HepG2 (cell line): ENCODE measurements around the gene LIMS2. TPM values are rescaled to one million over a fixed set of nuclear protein-coding genes. Genes with fewer than 3 reads are reported as not detected.

Experiments
- ATAC-seq: fragments of 200-7000 bp; cut with Tn5 transposase; 3 replicates; pipeline ENCODE4 v1.9.1; 2020; ENCODE audit warnings: mild to moderate bottlenecking, moderate library complexity
- BruUV-seq: library from RNA; stranded (reverse); fragments of 400-500 nt; replicated peaks from 2 replicates; lab custom pipeline; 2021; lab: Mats Ljungman, UMichigan
- CTCF ChIA-PET: fragments of 300-600 bp; formaldehyde crosslinking; extraction: SDS; loops from one replicate; lab custom pipeline; 2021; ENCODE audit warnings: low total read pairs, inconsistent platforms, low intra/inter-chr PET ratio; lab: Yijun Ruan, JAX
- POLR2A ChIA-PET: fragments of 350-600 bp; sonication (Branson Sonifier 250); formaldehyde crosslinking; loops from one replicate; lab custom pipeline; 2020; ENCODE audit warnings: antibody characterized with exemption, inconsistent platforms; lab: Yijun Ruan, JAX
- DNase-seq: peaks from one replicate; pipeline ENCODE4 v3.0.0-alpha.2; 2015; ENCODE audit warnings: low spot score
- FAIRE-seq: peaks from 3 replicates; lab custom pipeline; 2011; peaks lifted over from hg19 to GRCh38; lab: Jason Lieb, UNC
- H2AFZ ChIP-seq: one replicate; pipeline ENCODE4 v1.6.1; 2011; ENCODE audit warnings: low read length, inconsistent platforms
- H3K27ac ChIP-seq: fragments of 300-600 bp; 3 replicates; pipeline ENCODE4 v1.8.0; 2011; ENCODE audit warnings: mixed run types, mild to moderate bottlenecking, mixed read lengths, low read length, inconsistent platforms; ENCODE audit not compliant: insufficient read depth; ENCODE audit errors: extremely low read length
- H3K27me3 ChIP-seq, 2 experiments: fragments of 200-600 bp in 1 of 2; 2 replicates in 1 of 2; 3 replicates in 1 of 2; pipeline versions ENCODE4 v1.6.0 to v1.8.0; 2011; ENCODE audit warnings: low read length in 2 of 2, mild to moderate bottlenecking in 2 of 2, moderate library complexity in 2 of 2, inconsistent platforms in 1 of 2; ENCODE audit not compliant: insufficient read depth in 2 of 2, control insufficient read depth in 1 of 2
- H3K36me3 ChIP-seq, 2 experiments: fragments of 200-600 bp in 1 of 2; replicated peaks in 1 of 2; 2 replicates in 1 of 2; 3 replicates in 1 of 2; pipeline versions ENCODE4 v1.5.1 to v1.8.0; 2011; ENCODE audit warnings: low read length in 2 of 2, inconsistent platforms in 1 of 2; ENCODE audit not compliant: insufficient read depth in 2 of 2, control insufficient read depth in 1 of 2
- H3K4me1 ChIP-seq: 2 replicates; pipeline ENCODE4 v1.5.1; 2012; ENCODE audit warnings: low read length, inconsistent platforms; ENCODE audit not compliant: insufficient read depth
- H3K4me2 ChIP-seq: 2 replicates; pipeline ENCODE4 v1.6.0; 2011; ENCODE audit warnings: low read depth, low read length, inconsistent platforms
- H3K4me3 ChIP-seq, 3 experiments: fragments of 200-600 bp in 1 of 3; sonication (generic), shearing (Covaris generic) in 1 of 3; replicated peaks in 1 of 3; 2 replicates each; pipeline ENCODE4 v1.5.1; 2011 to 2016; ENCODE audit warnings: low read length in 3 of 3, inconsistent platforms in 2 of 3, low read depth in 2 of 3, mild to moderate bottlenecking in 2 of 3, control low read depth in 1 of 3, mixed read lengths in 1 of 3; ENCODE audit not compliant: insufficient read depth in 1 of 3
- H3K79me2 ChIP-seq: one replicate; pipeline ENCODE4 v1.6.1; 2011; ENCODE audit warnings: low read length, inconsistent platforms; ENCODE audit not compliant: insufficient read depth
- H3K9ac ChIP-seq: 2 replicates; pipeline ENCODE4 v1.6.0; 2011; ENCODE audit warnings: mild to moderate bottlenecking, low read depth, low read length, inconsistent platforms; ENCODE audit not compliant: insufficient read depth
- H3K9me3 ChIP-seq: 2 replicates; pipeline ENCODE4 v1.5.1; 2012; ENCODE audit warnings: mild to moderate bottlenecking, low read length
- H4K20me1 ChIP-seq: 2 replicates; pipeline ENCODE4 v1.6.0; 2011; ENCODE audit warnings: inconsistent platforms, mild to moderate bottlenecking, low read length, moderate library complexity; ENCODE audit not compliant: insufficient read depth
- BRCA1 ChIP-seq: sonication (generic); formaldehyde crosslinking; IDR thresholded peaks from 2 replicates; pipeline ENCODE4 v1.4.0; 2020; ENCODE audit warnings: missing genetic modification reagents
- CC2D1A ChIP-seq: sonication (generic); formaldehyde crosslinking; IDR thresholded peaks from 2 replicates; pipeline ENCODE4 v1.8.1; 2023; ENCODE audit warnings: mild to moderate bottlenecking, missing genetic modification reagents
- ETV5 ChIP-seq: IDR thresholded peaks from 2 replicates; pipeline ENCODE4 v1.6.1; 2018; ENCODE audit warnings: missing biosample characterization, missing genetic modification reagents, inconsistent platforms, borderline replicate concordance
- FOXJ3 ChIP-seq: sonication (generic); formaldehyde crosslinking; IDR thresholded peaks from 2 replicates; pipeline ENCODE4 v1.4.0; 2020; ENCODE audit warnings: missing genetic modification reagents, mild to moderate bottlenecking, borderline replicate concordance
- FOXP4 ChIP-seq: sonication (generic); formaldehyde crosslinking; IDR thresholded peaks from 2 replicates; pipeline ENCODE4 v1.4.0; 2020; ENCODE audit warnings: missing genetic modification reagents
- KDM5A ChIP-seq: fragments of 200-600 bp; sonication (generic); IDR thresholded peaks from 2 replicates; pipeline ENCODE4 v1.7.0; 2018; ENCODE audit warnings: antibody characterized with exemption, mild to moderate bottlenecking, low read length, borderline replicate concordance
- MAFK ChIP-seq, 2 experiments: IDR thresholded peaks in 1 of 2; conservative IDR thresholded peaks in 1 of 2; 2 replicates each; pipeline ENCODE4 v1.6.1; 2011; ENCODE audit warnings: improper control_type of control experiment in 2 of 2, low read length in 2 of 2
- REPIN1 ChIP-seq: sonication (generic); formaldehyde crosslinking; IDR thresholded peaks from 2 replicates; pipeline ENCODE4 v1.8.0; 2022; ENCODE audit warnings: missing genetic modification reagents, low read depth, mild to moderate bottlenecking, borderline replicate concordance
- RFXANK ChIP-seq: IDR thresholded peaks from 2 replicates; pipeline ENCODE4 v1.6.1; 2016
- WIZ ChIP-seq: sonication (generic); formaldehyde crosslinking; IDR thresholded peaks from 2 replicates; pipeline ENCODE4 v1.5.1; 2020; ENCODE audit warnings: mild to moderate bottlenecking, missing genetic modification reagents
- ZNF121 ChIP-seq: sonication (generic); formaldehyde crosslinking; IDR thresholded peaks from 2 replicates; pipeline ENCODE4 v1.5.0; 2020; ENCODE audit warnings: mild to moderate bottlenecking, missing genetic modification reagents
- ZNF276 ChIP-seq: sonication (generic); formaldehyde crosslinking; IDR thresholded peaks from 2 replicates; pipeline ENCODE4 v1.4.0; 2020; ENCODE audit warnings: mild to moderate bottlenecking, low read depth, missing genetic modification reagents
- ZNF329 ChIP-seq: sonication (generic); formaldehyde crosslinking; IDR thresholded peaks from 2 replicates; pipeline ENCODE4 v1.9.0; 2021; ENCODE audit warnings: low read depth, mild to moderate bottlenecking, missing genetic modification reagents
- ZNF451 ChIP-seq: sonication (generic); formaldehyde crosslinking; IDR thresholded peaks from 2 replicates; pipeline ENCODE4 v1.5.0; 2020; ENCODE audit warnings: mild to moderate bottlenecking, missing genetic modification reagents
- ZNF709 ChIP-seq: sonication (generic); formaldehyde crosslinking; IDR thresholded peaks from 2 replicates; pipeline ENCODE4 v1.5.0; 2020; ENCODE audit warnings: mild to moderate bottlenecking, missing genetic modification reagents
- ZNF766 ChIP-seq: sonication (generic); formaldehyde crosslinking; IDR thresholded peaks from 2 replicates; pipeline ENCODE4 v1.5.0; 2020; ENCODE audit warnings: missing genetic modification reagents, borderline replicate concordance
- WGBS: methylation state at CpG from one replicate; pipeline ENCODE4 v1.1.6; 2017; ENCODE audit warnings: low lambda C conversion rate; 5-methylcytosine and 5-hydroxymethylcytosine counted together
- in situ Hi-C: cut with HindIII; loops from 2 replicates; pipeline ENCODE4 v1.10.0; 2017; ENCODE audit warnings: low pct_unique_long_range_greater_than_20kb; ENCODE audit not compliant: extremely low pct_ligation_motif_present
- intact Hi-C: fragments of 100-400 bp; cut with micrococcal nuclease; formaldehyde crosslinking; loops from one replicate; pipeline ENCODE4 v1.10.0; 2022; ENCODE audit not compliant: unreplicated experiment
- polyA plus RNA-seq, 8 experiments: library from polyadenylated mRNA; depleted of rRNA in 3 of 8; stranded (reverse) in 7 of 8; unstranded in 1 of 8; fragments of >200 nt; fragmentation: Illumina TruSeq in 4 of 8; extraction: Trizol in 4 of 8; gene quantifications; 2 replicates each; pipeline versions ENCODE4 v1.2.1 to v1.2.3, GENCODE V29; 2011 to 2016; ENCODE audit warnings: low read depth in 4 of 8, missing spikeins in 1 of 8, mixed read lengths in 1 of 8; ENCODE audit not compliant: insufficient read depth in 1 of 8
- total RNA-seq, 5 experiments: library from RNA; depleted of rRNA; stranded (reverse); fragments of >200 nt; fragmentation: Illumina TruSeq; extraction: Trizol; gene quantifications; 2 replicates each; pipeline ENCODE4 v1.2.3, GENCODE V29; 2016; ENCODE audit warnings: low read depth in 1 of 5
- TF ChIP-seq, protein P1 (sequence below): sonication (generic); formaldehyde crosslinking; conservative IDR thresholded peaks from 2 replicates; pipeline ENCODE4 v1.8.1; 2023; ENCODE audit warnings: missing genetic modification reagents
- TF ChIP-seq, protein P2 (sequence below): sonication (generic); formaldehyde crosslinking; IDR thresholded peaks from 2 replicates; pipeline ENCODE4 v1.4.0; 2020; ENCODE audit warnings: missing genetic modification reagents

Gene LIMS2
- total and polyA plus RNA-seq, 2 of the 13 experiments (the other 11 are each of a cell fraction or from before 2014, with no cell fraction given): 1.0 to 1.9 TPM

DNA sequence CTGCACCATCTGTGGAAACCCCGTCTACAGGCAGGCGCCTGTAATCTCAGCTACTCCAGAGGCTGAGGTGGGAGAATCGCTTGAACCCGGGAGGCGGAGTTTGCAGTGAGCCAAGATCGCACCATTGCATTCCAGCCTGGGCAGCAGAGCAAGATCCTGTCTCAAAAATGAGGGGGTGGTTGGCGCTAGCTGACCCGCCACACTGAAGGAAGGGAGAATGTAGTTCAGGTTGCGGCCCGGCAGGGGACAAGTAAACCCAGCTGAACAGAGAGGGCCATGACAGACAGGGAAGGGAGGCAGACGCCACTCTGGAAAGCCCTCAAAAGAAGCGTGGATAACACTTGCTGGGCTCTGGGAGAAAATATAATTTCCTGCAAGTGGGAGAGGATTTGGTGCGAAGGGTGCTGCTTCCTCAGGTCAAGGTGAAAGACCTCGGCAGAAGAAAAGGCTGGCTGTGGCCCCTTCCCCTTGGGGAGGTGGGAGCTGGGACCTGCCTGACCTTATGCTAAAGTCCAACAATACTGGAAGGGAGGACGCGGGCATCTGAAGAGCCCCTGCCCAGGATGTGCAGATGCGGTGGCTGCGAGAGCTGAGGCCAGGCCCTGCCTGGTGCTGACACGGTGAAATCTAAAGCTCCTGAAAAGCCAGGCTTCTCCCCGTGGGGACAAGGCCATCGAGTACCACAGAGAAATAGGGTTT is 22.3 kb upstream of the LIMS2 start:
- H3K9me3 ChIP-seq: no peaks in the 10 kb centered on the region
- ATAC-seq (no peak), DNase-seq (no peak), FAIRE-seq (no peak)
- in situ Hi-C loops (no loop called here), intact Hi-C loops (no loop called here)
- no peak overlapping the region for H2AFZ ChIP-seq
- no peaks in the 10 kb centered on the region for H3K27me3 ChIP-seq
- peaks cover 6% of the 10 kb centered on the region for H3K79me2 ChIP-seq
- CTCF ChIA-PET: no interaction called here
- H4K20me1 ChIP-seq: 0 out of 2 replicates have a peak, but pooled peaks cover 2% of the 10 kb centered on the region
- no peak overlapping the region for H3K4me3 ChIP-seq
- peaks cover 15% of the 10 kb centered on the region for H3K4me1 ChIP-seq
- H3K36me3 ChIP-seq: no peaks in the 10 kb centered on the region; a peak in 2 of 5 replicates
- H3K27ac ChIP-seq: no peak overlapping the region
- WGBS: 74% methylated on average over 21 of the region's 21 CpGs
- H3K4me2 ChIP-seq: no peak overlapping the region
- POLR2A ChIA-PET: no interaction called here
- H3K9ac ChIP-seq: no peak overlapping the region
- BruUV-seq: no TSS peak
- TF ChIP-seq ZNF451 (CRISPR knock-in tag) (no peak), WIZ (CRISPR knock-in tag) (no peak), RFXANK (CRISPR knock-in tag) (no peak), ETV5 (CRISPR knock-in tag) (no peak), BRCA1 (CRISPR knock-in tag) (no peak), MAFK (conservative IDR thresholded peaks at IDR 0.05 in 1 of 2, IDR thresholded peaks at IDR 0.05 in 1 of 2; ENCODE audit: low read length in 2 of 2) (peak; percentile 29 to 42; a peak in 1 of 4 replicates), ZNF121 (CRISPR knock-in tag) (peak; percentile 77), ZNF709 (no peak), ZNF766 (CRISPR knock-in tag) (no peak), REPIN1 (no peak), ZNF329 (CRISPR knock-in tag) (no peak), FOXP4 (CRISPR knock-in tag) (no peak), ZNF276 (CRISPR knock-in tag) (no peak), KDM5A (no peak), FOXJ3 (CRISPR knock-in tag) (no peak), CC2D1A (CRISPR knock-in tag) (no peak)
- TF ChIP-seq, protein P1, sequence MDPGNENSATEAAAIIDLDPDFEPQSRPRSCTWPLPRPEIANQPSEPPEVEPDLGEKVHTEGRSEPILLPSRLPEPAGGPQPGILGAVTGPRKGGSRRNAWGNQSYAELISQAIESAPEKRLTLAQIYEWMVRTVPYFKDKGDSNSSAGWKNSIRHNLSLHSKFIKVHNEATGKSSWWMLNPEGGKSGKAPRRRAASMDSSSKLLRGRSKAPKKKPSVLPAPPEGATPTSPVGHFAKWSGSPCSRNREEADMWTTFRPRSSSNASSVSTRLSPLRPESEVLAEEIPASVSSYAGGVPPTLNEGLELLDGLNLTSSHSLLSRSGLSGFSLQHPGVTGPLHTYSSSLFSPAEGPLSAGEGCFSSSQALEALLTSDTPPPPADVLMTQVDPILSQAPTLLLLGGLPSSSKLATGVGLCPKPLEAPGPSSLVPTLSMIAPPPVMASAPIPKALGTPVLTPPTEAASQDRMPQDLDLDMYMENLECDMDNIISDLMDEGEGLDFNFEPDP: no peak
- TF ChIP-seq, protein P2, sequence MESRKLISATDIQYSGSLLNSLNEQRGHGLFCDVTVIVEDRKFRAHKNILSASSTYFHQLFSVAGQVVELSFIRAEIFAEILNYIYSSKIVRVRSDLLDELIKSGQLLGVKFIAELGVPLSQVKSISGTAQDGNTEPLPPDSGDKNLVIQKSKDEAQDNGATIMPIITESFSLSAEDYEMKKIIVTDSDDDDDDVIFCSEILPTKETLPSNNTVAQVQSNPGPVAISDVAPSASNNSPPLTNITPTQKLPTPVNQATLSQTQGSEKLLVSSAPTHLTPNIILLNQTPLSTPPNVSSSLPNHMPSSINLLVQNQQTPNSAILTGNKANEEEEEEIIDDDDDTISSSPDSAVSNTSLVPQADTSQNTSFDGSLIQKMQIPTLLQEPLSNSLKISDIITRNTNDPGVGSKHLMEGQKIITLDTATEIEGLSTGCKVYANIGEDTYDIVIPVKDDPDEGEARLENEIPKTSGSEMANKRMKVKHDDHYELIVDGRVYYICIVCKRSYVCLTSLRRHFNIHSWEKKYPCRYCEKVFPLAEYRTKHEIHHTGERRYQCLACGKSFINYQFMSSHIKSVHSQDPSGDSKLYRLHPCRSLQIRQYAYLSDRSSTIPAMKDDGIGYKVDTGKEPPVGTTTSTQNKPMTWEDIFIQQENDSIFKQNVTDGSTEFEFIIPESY (CRISPR knock-in tag): peak; percentile 78
